ENCODE measurements around the gene SLC9A3.

SLC9A3 gene

GRCh38 chr5:539469-540070, 15.3 kb upstream of the SLC9A3 start:
- no peak overlapping the region for H3K4me3 ChIP-seq (ENCODE audit: low read depth, low read length)
- TF ChIP-seq CTCF (IDR thresholded peaks at IDR 0.05; ENCODE audit: insufficient read depth, low read depth, low read length, missing control alignments): no peak
- no peak for DNase-seq (ENCODE audit: low read depth)

GRCh38 chr5:538801-539468, 14.7 kb upstream of the SLC9A3 start:
- DNase-seq (ENCODE audit: low read depth): no peak
- TF ChIP-seq CTCF (IDR thresholded peaks at IDR 0.05; ENCODE audit: insufficient read depth, low read depth, low read length, missing control alignments): no peak
- no peak overlapping the region for H3K4me3 ChIP-seq (ENCODE audit: low read depth, low read length)

GRCh38 chr5:538271-538771, 14.1 kb upstream of the SLC9A3 start:
- no peak for TF ChIP-seq CTCF (IDR thresholded peaks at IDR 0.05; ENCODE audit: insufficient read depth, low read depth, low read length, missing control alignments)
- no peak for DNase-seq (ENCODE audit: low read depth)
- H3K4me3 ChIP-seq (ENCODE audit: low read depth, low read length): no peak overlapping the region

GRCh38 chr5:537621-538071, 13.4 kb upstream of the SLC9A3 start:
- DNase-seq (ENCODE audit: low read depth): no peak
- no peak overlapping the region for H3K4me3 ChIP-seq (ENCODE audit: low read depth, low read length)
- TF ChIP-seq CTCF (IDR thresholded peaks at IDR 0.05; ENCODE audit: insufficient read depth, low read depth, low read length, missing control alignments): no peak

GRCh38 chr5:537098-537497, 12.8 kb upstream of the SLC9A3 start:
- no peak for TF ChIP-seq CTCF (IDR thresholded peaks at IDR 0.05; ENCODE audit: insufficient read depth, low read depth, low read length, missing control alignments)
- H3K4me3 ChIP-seq (ENCODE audit: low read depth, low read length): no peak overlapping the region
- no peak for DNase-seq (ENCODE audit: low read depth)

- no peak for TF ChIP-seq CTCF (IDR thresholded peaks at IDR 0.05; ENCODE audit: insufficient read depth, low read depth, low read length, missing control alignments)
- H3K4me3 ChIP-seq (ENCODE audit: low read depth, low read length): no peak overlapping the region
- DNase-seq (ENCODE audit: low read depth): no peak
Measured at GRCh38 chr5:535846-536698, 11.8 kb upstream of the SLC9A3 start.

Data from GM12865 (cell line).